Stimulated activated CD4-positive, alpha-beta T cell treated with anti-CD3 and anti-CD28 coated beads, Interleukin-12 subunit alpha, Interleukin-12 subunit beta, amount 100 ng/mL, for 48 hours (primary cell): Measurements from ENCODE around the gene CACNG8.
"Not testable (repeated sequence)": the region's sequence is repeated elsewhere in the genome, so short reads cannot be mapped to it uniquely, and the experiment has no call there.

ENCODE experiments used
- DNase-seq, 3 donors: peaks; one replicate each; pipeline ENCODE4 v3.0.0-alpha.2; 2020; ENCODE audit warnings: low read depth in 2 of 3, low spot score in 1 of 3

The CACNG8 gene

GRCh38 chr19:53962887-53963431, at the start of gene CACNG8:
TSS of gene CACNG8 (plus strand) at chr19:53962937.
- no peak for DNase-seq

DNA sequence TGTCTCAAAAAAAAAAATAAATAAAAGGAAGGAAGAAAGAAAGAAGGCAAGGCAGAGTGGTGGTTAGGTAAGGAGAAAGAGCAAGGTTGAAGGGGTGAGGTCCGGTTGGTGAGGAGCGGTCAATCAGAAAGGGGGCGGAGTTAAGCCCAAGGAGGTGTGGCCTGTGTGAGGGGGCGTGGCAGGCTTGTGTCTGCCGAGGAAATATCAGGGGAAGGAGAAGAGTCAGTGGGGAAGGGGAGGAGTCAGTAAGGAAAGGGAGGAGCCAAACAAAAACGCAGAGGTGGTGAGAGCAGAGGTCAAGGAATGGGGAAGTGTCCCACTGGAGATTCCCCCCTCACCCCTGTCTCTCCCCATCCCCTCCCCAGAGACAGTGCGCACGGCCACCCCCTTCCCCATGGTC, 47.7 kb upstream of the CACNG8 start:
- DNase-seq, result no peak

- no peak for DNase-seq
These were observed 46.7 kb upstream of the CACNG8 start for GRCh38 chr19:53916004-53916403.

- DNase-seq, result no peak
These were observed 45.4 kb upstream of the CACNG8 start for GRCh38 chr19:53917356-53917755.

DNA sequence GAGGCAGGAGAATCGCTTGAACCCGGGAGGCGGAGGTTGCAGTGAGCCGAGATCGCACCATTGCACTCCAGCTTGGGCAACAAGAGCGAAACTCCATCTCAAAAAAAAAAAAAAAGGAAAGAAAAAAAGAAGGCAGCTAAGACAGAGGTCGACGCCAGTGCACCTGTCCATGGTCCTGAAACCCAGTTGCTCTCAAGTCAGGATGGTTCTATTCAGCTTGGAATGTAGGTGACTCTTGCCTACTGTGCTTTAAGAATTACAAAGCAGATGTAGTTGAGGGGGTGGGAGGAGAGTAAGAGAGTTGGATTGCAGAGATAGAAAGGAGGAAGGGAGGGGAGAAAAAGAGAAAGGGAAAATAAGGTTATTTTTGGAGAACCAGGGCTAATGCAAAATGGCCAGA, 35.0 kb upstream of the CACNG8 start:
- no peak for DNase-seq

DNA sequence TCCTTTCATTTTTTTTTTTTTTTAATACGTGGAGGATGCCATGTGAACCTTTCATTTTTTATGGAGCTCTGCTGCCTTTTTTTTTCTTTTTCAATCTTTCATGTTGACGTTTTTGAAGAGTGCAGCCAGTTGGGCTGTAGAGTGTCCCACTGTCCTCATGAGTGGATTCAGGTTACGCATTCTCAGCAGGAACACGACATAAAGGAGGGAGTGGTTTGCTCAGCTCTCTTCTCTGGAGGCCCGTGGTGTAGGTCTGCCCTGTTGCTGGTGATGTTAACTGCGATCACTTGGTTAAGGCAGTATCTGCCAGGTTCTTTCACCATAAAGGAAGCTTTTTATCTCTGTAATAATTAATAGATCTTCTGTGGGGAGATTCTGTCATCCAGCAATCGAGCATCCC, 26.7 kb upstream of the CACNG8 start:
- DNase-seq, result no peak

- peak in 2 of 3 donors; percentile 4 to 8 for DNase-seq
These were observed 20.5 kb upstream of the CACNG8 start for GRCh38 chr19:53942001-53942786.

GRCh38 chr19:53944416-53944815, 18.3 kb upstream of the CACNG8 start:
- DNase-seq, result no peak

DNA sequence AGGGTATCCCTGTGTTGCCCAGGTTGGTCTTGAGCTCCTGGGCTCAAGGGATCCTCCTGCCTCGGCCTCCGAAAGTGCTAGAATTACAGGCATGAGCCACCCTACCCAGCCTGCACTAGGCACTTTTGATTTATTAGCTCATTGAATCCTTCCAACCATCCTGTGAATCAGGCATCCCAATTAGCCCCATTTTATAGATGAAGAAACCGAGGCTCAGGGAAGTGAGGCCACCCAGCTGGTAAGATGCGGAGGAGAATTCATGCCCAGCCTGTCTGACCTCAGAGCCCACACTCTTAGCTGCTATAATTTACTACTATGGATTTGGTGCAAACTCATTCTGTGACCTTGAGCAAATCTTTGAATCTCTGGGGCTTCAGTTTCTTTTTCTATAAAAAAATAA, 17.8 kb upstream of the CACNG8 start:
- no peak for DNase-seq

- DNase-seq, result no peak
These were observed 17.3 kb upstream of the CACNG8 start for GRCh38 chr19:53945441-53945840.

GRCh38 chr19:53945998-53946397, 16.7 kb upstream of the CACNG8 start:
- DNase-seq, result no peak

GRCh38 chr19:53947624-53948023, 15.1 kb upstream of the CACNG8 start:
- DNase-seq, result no peak

GRCh38 chr19:53948611-53949010, 14.1 kb upstream of the CACNG8 start:
- DNase-seq, result not testable (repeated sequence)

GRCh38 chr19:53951436-53951835, 11.3 kb upstream of the CACNG8 start:
- DNase-seq, result no peak

GRCh38 chr19:53951947-53952346, 10.8 kb upstream of the CACNG8 start:
- no peak for DNase-seq

- no peak for DNase-seq
These were observed 9.4 kb upstream of the CACNG8 start for GRCh38 chr19:53953383-53953782.

GRCh38 chr19:53957448-53958167, 5.1 kb upstream of the CACNG8 start:
- DNase-seq, result no peak

DNA sequence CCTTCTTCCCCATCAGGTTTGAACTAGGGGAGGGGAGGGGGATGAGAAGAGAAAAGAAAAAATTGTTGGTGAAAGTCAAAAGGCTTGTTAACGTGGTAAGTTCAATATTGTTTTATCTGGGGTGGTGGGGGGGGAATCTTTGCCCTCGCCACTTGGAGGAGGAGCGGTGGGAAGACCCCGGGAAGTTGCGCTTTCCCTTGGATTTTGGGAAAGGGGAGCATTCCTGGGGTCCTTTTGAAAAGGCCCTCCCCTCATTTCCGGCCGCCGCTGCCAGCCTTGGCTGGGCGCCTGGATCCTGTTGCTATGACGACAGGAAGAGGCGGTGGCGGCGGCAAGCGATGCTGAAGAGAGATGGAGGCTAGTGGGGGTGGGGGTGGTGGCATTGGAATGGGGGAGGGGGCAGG, 4.6 kb upstream of the CACNG8 start:
- DNase-seq, result no peak

- DNase-seq, result no peak
These were observed 3.6 kb upstream of the CACNG8 start for GRCh38 chr19:53958823-53959757.

- DNase-seq, result no peak
These were observed 2.5 kb upstream of the CACNG8 start for GRCh38 chr19:53960187-53960586.

- DNase-seq, result no peak
These were observed 1.9 kb upstream of the CACNG8 start for GRCh38 chr19:53960886-53961285.
